HK-2 (cell line): Measurements from ENCODE around the gene KPNA3.
"Not testable (repeated sequence)": the region's sequence is repeated elsewhere in the genome, so short reads cannot be mapped to it uniquely, and the experiment has no call there.

ENCODE experiments used
- DNase-seq: peaks from one replicate; pipeline ENCODE4 v3.0.0-alpha.2; 2018; ENCODE audit not compliant: unreplicated experiment

Gene KPNA3, protein sequence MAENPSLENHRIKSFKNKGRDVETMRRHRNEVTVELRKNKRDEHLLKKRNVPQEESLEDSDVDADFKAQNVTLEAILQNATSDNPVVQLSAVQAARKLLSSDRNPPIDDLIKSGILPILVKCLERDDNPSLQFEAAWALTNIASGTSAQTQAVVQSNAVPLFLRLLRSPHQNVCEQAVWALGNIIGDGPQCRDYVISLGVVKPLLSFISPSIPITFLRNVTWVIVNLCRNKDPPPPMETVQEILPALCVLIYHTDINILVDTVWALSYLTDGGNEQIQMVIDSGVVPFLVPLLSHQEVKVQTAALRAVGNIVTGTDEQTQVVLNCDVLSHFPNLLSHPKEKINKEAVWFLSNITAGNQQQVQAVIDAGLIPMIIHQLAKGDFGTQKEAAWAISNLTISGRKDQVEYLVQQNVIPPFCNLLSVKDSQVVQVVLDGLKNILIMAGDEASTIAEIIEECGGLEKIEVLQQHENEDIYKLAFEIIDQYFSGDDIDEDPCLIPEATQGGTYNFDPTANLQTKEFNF

DNA sequence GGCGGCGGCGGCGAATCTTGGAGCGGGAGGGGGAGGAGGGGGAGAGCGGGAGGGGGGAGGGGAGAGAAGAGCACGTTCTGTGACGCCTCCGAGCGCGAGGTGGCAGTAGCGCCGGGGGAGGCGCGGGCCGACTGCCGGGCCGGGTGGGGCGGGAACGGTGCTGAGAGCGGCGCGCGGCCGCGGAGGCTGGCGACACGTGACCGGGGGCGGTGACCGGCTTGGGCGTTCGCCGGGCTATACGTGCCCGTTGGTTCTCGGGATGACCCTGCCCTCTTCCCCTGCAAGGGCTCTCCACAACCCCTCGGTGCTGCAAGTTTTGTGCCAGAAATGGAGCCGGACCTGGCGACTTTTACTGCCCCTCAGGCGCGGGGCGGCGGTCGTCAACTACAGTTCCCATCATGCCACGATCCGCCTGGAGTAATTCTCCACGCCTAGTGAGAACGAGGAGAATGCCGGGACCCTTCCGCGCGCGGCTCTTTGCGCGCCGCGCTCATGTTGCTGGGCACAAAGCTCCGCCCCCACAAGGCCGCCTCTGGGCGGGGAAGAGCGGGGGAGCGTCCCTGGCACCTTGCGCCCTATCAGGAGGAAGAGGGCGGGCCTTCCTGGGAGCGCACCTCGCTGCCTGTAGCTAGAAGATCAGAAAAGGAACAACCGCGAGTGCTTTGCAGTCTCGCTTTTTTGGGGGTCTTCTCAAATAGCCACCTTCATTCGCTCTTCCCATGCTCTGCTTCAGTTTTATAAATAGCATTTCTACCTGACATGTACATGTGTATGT, at the start of gene KPNA3:
Gene KPNA3, minus strand, starts transcription at position 133 of the 775 bp plus-strand sequence. CDS start 176 bp downstream, outside the sequence.
- DNase-seq, result peak; percentile 86

DNA sequence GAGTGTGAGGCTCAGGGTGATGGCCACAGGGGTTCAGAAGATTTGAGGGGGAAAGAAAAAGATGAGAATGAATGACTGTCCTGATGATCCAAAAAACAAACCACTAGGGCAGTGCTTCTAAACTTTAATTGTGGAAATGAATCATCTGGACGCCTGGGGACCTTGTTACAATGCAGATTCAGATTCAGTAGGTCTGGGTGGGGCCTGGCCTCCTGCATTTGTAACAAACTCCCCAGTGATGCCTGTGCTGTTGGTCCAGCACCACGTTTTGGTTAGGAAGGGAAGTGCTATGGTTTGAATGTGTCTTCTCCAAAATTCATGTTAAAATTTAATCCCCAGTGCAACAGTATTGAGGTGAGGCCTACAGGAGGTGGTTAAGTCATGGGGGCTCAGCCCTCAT, 49.5 kb upstream of the KPNA3 start:
- no peak for DNase-seq

DNA sequence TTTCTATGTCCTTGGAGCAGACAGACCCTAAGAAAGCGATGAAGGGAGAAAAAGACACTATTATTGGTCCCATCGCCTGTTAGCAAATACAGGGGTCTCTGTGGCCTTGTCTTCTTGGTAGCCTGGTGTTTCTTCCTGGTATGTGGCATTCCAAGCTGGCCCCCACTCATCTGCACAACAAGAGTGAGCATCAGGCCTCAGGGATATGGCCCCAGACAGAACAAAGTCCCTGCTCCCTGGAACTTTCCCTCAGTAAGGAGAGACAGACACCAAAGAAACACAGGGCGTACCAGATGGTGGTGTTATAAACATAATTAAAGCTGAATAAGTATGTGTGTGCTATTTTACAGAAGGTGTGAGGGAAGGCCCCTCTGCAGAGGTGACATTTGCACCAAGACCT, 48.2 kb upstream of the KPNA3 start:
- no peak for DNase-seq

DNA sequence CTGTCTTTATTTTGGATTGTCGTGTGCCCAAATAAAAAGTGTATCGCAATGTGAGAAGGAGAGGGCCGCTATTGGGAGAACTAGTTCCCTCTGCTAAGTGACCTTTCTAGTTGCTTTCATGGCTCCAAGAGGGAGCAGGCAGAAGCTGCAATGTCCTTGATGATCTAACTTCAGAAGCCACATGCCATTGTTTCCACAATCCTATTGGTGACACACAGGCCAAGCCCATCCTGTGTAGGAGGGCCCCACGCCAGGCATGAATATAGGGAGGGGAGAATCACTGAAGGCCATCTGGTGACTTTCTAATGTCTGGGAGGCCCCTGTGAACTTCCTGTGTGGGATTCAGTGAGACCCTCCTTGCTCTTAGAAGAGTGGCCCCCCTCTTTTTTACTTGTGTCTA, 47.8 kb upstream of the KPNA3 start:
- DNase-seq, result no peak

DNA sequence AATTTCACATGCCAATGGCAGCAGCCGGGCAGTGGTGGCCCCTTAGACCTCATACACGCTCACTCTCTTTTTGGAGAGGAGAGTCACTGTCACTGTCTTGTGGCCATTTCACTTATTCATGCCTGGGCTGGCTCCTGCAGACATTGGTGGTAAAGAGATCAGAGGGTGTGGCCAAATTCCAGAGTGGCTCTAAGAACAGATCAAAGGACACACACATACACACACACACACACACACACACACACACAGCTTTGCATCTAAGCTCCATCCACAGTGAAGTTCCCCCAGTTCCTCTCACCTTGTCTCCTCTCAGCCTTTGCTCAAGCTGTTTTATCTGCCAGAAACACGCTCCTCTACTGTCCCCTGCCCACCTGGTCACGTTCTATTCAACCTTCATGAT, 46.5 kb upstream of the KPNA3 start:
- no peak for DNase-seq

DNA sequence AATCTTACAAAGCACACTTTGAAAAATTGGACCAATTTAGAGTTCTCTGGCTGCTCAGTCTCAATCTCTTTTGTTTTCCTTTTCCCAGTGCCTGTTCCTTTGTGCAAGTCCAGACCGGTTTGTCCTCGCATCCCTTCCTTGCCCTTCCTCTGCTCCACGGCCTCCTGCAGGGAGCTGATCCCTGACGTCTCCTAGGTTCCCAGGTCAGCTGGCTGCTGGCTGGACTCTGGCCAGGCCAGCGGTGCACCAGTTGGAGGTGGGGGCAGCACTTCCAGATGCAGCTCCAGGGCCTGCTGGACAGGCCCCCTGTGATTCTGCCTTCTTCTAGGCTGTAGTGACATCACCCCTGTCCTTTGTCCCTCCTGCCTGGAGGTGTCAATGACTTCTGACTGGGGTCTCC, 44.0 kb upstream of the KPNA3 start:
- no peak for DNase-seq

DNA sequence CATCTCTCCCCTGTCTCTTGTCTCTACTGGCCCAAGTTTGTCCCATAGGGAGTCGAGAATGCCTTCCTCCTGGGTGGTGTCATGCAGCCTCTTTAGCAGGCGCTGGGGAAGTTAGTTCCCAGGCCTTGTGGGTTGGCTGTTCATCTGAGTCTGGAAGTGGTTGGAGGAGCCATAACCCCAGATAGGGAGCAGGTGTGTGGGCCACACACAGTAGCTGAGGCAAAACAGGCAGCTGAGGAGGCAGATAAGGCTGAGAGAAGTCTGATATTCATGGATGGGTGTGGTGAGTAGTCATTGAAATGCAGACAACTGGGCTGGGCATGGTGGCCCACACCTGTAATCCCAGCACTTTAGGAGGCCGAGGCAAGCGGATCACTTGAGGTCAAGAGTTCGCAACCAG, 40.9 kb upstream of the KPNA3 start:
- no peak for DNase-seq

DNA sequence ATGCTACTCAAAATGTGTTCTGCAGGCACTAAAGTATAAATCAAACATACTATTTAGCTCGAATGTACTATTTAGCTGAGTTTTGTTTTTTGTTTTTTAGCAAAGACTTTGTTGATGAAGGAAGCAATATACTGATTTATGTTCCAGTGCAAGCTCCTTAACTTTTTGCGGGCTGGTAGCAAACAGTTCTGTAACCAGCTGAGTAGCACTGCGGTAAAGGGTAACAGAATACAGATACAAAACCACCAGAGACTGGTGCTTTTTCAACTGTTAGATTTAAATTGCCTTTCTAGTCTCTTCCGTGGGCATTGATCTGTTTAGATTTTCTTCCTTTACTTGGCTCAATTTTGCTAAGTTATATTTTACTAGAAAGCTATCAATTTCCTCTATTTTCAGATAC, 39.0 kb upstream of the KPNA3 start:
- DNase-seq, result no peak

DNA sequence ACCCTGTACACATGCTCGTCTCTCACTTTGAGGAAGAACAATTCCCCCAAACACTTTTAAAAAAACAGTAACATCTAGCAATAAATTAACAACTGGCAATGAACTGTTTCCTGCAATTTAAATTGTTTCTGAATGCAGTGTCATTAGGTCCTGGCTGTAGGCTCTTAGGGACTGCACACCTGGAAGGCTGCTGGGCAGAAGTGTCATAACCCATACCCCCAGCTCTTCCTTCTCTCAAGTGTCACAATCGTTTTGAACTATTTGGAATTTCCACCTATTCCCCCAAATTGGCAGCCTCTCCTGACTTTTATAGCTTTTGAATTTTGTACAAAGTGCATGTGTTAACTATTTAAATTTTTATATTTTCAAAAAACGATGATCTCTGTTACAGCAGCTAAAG, 38.2 kb upstream of the KPNA3 start:
- no peak for DNase-seq

DNA sequence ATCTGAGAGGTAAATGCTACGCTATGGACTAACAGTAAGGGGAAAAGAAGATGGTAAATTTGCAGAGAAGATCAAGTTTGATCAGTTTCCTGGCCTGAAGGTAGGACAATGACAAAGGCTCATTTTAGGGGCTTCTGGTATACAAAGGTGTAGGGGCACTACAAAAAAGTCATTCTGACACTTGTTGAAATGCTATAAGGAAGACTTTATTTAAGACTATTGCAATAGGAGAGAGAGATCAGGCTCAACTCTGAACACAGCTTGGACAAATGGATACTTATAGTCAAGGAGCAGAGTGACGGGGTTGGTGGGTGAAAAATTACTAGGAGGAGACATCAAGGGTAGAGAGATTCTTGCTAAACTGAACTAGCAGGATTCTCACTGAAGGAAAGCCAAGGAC, 37.2 kb upstream of the KPNA3 start:
- no peak for DNase-seq

DNA sequence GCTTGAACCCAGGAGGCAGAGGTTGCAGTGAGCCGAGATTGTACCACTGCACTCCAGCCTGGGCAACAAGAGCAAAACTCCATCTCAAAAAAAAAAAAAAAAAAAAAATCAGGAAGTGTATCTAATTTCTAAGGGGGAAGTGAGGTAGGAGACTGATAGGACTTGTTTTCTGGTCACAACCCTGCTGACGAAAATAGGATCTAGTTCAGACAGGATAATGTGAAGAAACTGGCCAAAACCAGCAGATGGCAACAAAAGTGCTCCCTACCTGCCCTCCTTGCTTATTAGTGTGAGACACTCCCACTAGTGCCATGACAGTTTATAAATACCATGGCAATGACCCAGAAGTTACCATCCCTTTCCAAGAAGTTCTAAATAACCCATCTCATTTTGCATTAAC, 36.0 kb upstream of the KPNA3 start:
- no peak for DNase-seq

DNA sequence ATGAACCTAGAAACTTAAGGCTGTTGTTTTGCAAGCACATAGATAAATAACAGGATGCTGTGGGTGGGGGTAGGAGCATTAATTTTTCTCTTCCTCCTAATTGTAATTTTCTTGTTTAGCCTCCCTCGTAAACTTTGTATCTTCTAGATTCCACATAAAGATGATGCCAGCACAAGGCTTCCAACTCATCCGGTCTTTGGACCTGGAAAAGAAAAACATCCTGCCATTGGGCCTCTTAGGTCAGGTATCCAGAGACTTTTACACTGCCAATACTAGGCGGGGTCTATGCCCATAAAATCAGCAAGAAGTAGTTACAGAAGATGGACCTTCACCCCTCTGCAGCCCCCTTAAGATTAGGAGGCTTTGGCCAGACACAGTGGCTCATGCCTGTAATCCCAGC, 35.4 kb upstream of the KPNA3 start:
- DNase-seq, result no peak

DNA sequence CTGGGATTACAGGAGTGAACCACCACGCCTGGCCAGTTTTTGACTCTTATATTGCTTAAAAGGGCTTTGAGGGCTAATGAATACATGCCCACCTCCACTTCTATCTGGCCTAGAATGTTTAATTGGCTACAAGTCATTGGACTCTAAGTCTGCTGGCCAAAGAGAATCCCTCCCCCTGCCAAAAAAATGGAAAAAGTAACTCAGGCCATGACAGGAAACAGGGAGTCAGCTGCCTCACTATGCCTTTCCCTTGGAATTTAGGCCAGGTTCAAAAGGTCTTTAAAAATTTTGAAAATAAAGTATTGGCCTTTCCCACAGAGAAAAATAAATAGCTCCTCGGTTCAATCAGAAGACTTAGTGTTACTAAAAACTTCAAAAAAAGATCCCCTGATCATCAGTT, 34.9 kb upstream of the KPNA3 start:
- no peak for DNase-seq

DNA sequence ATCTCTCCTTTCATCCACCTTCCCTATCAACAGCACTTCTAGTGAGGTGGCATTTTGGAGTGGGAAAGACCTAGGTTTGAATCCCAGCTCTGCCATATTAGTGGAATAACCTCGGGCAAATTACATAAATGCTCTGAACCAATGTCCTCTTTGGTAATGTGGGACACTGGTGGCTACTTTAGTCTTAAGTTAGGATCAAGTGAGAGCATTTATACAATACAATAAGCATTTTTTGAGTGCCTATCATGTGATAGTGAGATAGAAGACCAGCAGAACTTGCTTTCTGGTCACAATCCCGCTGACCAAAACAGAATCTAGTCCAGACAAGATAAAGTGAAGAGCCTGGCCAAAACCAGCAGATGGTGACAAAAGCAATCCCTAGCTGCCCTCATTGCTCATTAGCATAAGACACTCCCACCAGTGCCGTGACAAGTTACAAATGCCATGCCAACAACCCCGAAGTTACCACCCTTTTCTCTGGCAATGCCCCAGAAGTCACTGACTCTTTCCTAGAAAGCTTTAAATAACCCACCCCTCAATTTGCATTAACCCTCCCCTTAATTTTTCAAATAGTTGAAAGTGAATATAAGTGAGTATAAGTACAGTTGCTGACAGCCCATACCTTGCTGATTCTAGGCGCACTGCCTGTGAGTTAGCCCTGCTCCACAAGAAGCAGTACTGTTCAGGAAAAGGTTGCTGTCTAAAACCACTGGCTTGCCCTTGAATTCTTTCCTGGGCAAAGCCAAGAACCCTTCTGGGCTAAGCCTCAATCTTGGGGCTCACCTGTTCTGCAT, 28.9 kb upstream of the KPNA3 start:
- DNase-seq, result no peak

DNA sequence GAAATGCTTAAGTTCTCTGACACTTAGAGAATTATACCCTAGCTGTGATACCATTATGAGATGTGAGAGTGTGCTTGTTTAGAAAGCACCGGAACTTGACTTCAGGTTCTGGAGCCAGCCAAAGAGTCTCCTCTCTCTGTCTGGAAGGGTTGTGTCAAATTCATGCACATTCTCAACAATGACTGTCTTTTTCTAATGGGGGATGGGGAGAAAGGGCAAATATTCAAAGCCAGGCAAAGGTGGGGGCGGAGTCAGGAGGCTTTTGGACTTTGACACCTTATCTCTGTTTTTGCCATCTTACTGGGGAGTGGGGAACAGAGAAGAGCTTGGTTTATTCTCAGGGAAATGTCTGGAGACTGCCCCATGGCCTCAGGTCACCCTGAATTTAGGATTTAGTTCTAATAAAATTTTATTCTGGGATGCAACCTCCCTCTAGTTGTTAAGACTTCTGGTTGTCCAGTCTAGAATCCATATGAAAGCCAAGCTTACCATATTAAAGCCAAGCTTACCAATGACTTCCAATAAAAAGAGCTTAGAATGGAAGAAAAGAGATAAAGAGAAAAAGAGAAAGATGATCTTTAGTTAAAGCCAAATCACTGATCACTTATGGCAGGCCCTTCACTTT, 28.2 kb upstream of the KPNA3 start:
- no peak for DNase-seq

DNA sequence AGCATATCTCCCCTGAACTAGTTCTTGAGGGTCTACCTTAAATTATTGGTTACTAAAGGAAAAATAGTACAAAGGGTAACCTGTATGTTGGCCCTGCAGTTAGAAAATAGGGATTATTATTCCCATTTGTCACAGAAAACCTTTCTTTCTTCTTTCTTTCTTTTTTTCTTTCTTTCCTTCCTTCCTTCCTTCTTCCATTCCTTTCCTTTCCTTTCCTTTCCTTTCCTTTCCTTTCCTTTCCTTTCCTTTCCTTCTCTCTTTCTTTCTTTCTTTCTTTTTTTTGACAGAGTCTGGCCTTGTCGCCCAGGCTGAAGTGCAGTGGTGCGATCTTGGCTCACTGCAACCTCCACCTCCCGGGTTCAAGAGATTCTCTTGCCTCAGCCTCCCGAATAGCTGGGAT, 23.6 kb upstream of the KPNA3 start:
- DNase-seq, result not testable (repeated sequence)

DNA sequence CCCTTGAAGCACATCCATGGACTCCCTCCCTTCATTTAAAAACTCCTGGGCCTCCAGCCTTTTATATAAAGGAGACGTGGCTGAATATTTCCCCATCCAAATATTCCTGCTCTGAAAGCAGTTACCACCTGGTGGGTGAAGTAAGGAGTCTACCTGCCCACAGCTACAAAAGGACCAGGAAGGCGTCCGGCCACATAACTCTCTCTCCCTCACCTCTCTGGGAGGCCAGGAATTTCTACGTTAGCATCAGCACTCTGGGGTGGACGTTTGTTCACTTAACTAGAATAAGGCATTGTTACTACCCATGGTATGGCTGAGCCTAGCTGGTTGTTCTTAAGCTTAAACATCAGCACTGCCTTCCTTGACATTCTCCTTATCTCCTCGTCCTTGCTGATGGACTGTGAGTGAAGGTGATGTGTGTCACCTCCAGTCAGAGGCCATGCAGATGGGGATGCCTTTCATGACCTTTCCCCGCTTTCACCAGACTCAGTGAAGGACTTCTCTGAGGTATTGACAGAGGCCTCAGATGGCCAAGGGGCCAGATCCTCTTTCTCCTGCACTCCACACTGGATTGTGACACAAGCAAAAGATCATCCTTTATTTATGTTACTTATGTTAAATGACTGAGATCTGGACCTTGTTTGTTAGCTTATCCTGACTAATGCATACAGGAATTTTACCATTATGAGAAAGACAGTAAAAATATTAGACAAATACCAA, 22.2 kb upstream of the KPNA3 start:
- DNase-seq, result no peak

DNA sequence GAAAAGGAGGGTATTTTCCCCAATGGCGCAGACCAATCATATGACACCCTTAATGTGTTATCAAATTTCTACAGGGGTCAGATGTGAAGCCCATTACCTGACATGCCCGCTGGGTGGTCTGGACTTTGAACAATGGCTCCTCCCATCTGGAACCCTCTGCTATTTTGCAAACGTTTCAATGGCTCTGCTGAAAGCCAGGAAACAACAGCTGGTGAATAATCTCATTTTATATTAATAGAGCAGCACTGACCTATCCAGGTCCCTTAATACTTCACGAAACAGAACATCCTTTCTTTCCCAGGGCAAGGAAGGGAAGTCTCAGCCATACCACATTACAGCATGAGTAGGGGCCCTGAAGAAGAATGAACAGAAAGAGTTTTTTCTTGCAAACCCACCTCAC, 20.3 kb upstream of the KPNA3 start:
- DNase-seq, result no peak

DNA sequence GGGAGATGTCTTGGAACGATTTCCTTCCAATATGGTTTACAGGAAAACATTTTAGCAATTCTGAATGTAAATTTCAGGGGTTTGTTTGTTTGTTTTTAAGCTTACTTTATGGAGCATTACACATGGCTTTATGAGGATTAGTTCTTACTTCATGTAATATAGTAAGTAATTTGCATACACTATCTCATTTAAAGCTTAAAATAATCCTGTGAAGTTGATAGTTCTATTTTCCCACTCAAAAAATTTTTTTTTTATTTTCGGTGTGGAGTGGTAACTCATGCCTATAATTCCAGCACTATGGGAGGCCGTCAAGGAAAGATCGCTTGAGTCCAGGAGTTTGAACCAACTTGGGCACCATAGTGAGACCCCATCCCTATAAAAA, 19.0 kb upstream of the KPNA3 start:
- DNase-seq, result no peak

DNA sequence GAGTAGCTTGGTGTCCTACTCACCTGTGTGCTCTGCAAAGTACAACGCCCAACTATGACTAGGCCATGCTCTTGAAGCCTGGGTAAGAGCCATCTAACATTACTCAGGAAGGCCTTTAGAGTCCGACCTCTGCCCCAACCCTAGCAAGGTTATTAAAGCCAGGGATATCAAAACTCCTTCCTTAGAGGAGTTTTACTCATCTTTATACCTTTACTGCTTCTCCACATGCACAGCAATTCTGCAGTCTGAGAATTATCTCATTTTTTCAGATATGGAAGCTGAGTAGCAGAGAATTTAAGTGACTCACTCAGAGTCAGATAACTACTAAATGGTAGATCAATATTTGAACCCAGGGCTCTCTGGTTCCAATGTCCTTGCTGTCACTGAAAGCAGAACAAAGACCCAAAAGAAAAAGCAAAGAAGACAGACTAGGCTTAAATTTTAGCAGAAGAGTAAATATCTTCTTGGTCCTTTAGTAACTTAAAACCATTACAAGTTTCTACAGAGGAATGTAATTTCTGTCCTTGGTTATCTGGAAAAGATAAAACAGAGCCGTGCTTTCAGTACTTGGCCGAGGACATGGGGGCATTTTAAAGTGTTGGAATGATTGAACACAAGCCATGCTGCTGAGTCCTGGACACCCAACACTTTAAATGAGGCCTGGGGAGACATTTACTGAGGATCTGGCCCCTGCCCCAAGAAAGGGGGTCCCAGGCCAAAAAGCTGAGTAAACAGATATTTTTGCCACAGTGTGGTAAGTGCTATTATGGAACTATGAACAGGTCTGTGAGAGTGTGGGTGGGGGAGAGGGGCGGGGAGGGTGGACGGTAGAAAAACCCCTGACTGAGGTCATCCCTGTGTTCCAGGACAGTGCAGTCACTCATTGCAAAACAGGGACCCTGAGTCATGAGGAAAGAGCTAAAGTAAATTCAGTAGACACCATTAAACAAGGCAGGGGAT, 18.4 kb upstream of the KPNA3 start:
- DNase-seq, result peak; percentile 2
